Epithelial cell of proximal tubule (primary cell): ENCODE data around the gene TXN2. TPM values are rescaled to one million over a fixed set of nuclear protein-coding genes. Genes with fewer than 3 reads are reported as not detected.
A peak's percentile ranks its signal among the peaks of the same experiment; 100 is the strongest.
"Not testable (repeated sequence)": the region's sequence is repeated elsewhere in the genome, so short reads cannot be mapped to it uniquely, and the experiment has no call there.

Experiments
- DNase-seq: peaks from one replicate; pipeline ENCODE4 v3.0.0-alpha.2; 2011; ENCODE audit warnings: low read depth
- H3K4me3 ChIP-seq: 2 replicates; pipeline ENCODE4 v1.5.1; 2011; ENCODE audit warnings: low read depth, mild to moderate bottlenecking, low read length
- CTCF ChIP-seq: conservative IDR thresholded peaks from 2 replicates; pipeline ENCODE4 v1.5.1; 2012; ENCODE audit warnings: low read depth, mild to moderate bottlenecking, low read length
- total RNA-seq: library from RNA; depleted of rRNA; stranded (reverse); fragments of >200 nt; gene quantifications from 2 replicates; pipeline ENCODE4 v1.2.3, GENCODE V29; 2015

Gene TXN2, protein sequence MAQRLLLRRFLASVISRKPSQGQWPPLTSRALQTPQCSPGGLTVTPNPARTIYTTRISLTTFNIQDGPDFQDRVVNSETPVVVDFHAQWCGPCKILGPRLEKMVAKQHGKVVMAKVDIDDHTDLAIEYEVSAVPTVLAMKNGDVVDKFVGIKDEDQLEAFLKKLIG
- total RNA-seq, result 72.1 and 76.6 TPM in 2 replicates

DNA sequence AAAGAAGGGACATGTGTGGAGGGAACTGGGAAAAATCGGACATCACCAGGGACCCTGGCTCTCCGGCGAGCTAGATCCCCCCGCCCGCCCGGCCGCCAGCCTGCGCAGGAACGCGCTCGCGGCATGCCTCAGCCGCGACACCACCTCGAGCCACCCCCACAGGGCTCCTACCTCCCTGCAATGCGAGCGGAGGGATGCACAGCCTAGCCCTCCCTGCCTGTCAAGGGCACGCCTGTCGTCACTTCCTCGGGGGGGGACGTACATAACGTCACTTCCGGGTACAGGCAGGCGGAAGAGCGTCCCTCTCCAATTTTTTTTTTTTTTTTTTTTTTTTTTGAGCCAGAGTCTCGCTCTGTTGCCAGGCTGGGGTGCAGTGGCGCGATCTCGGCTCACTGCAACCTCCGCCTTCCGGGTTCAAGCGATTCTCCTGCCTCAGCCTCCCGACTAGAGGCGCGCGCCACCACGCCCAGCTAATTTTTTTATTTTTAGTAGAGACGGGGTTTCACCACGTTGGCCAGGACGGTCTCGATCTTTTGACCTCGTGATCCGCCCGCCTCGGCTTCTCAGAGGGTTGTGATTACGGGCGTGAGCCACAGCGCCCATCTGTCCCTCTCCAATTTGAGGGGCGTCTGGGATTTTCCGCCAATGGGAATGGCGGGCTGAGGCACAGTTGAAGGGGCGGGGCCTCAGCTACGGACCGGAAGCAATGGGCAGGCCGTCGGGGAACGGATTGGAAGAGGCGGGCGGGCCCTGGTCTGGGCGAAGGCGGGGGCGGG, at the start of gene TXN2:
Gene TXN2 (minus strand): TSS at position 248 of the 776 bp plus-strand sequence. CDS start 803 bp downstream, outside the sequence.
- peak; percentile 41 for DNase-seq
- H3K4me3 ChIP-seq, result peak within 1 kb of the TSS; percentile 86
- no peak for TF ChIP-seq CTCF

- DNase-seq, result peak; percentile 93
- peak within 1 kb of the TSS; percentile 100 for H3K4me3 ChIP-seq
- peak; percentile 1 for TF ChIP-seq CTCF
These were observed 47.6 kb upstream of the TXN2 start, which contains the start of gene EIF3D for GRCh38 chr22:36528795-36529751. Gene EIF3D, minus strand, starts transcription at chr22:36529166. Its CDS starts 3,045 bp downstream, at chr22:36526121.

GRCh38 chr22:36528341-36528740, 46.9 kb upstream of the TXN2 start:
- peak overlapping the region; percentile 100 for H3K4me3 ChIP-seq
- TF ChIP-seq CTCF, result no peak
- no peak for DNase-seq

DNA sequence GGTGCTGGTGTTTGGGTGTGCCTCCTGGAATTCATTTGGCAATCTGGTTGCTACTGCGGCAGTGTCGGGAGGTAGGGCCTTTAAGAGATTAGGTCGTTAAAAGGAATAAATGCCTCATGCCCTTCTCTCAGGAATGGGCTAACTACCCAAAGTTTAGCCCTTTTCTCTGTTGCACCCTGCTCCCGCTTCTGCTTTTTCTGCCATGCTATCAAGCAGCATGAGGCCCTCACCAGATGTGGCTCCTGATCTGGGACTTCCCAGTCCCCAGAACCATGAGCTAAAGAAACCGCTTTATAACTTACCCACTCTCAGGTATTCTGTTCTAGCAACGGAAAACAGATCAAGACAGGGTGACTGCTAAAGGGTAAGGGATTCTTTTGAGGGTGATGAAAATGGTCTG, 41.2 kb upstream of the TXN2 start:
- no peak for DNase-seq
- H3K4me3 ChIP-seq, result no peak overlapping the region
- no peak for TF ChIP-seq CTCF

DNA sequence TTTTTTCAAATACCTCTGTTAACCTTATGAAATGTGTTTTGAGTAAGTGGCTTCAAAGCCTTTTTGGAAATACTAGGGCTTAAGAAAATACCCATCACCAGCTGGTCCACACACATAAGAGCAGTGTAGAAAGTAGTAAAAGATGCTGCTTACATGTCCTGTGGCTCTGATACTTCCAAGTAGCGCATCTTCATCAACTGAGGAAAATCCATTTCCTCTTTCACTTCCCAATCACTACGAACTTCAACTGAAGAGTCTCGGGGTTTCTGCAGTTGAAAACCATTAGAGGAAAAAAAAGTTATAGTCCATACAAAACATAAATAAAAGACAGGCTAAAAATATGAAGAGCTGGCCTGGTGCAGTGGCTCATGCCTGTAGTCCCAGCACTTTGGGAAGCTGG, 39.0 kb upstream of the TXN2 start:
- no peak for DNase-seq

GRCh38 chr22:36519906-36520305, 38.5 kb upstream of the TXN2 start:
- not testable (repeated sequence) for H3K4me3 ChIP-seq, DNase-seq

More for the DNA sequence above, 39.0 kb upstream of the TXN2 start:
- no peak overlapping the region for H3K4me3 ChIP-seq
- no peak for TF ChIP-seq CTCF

DNA sequence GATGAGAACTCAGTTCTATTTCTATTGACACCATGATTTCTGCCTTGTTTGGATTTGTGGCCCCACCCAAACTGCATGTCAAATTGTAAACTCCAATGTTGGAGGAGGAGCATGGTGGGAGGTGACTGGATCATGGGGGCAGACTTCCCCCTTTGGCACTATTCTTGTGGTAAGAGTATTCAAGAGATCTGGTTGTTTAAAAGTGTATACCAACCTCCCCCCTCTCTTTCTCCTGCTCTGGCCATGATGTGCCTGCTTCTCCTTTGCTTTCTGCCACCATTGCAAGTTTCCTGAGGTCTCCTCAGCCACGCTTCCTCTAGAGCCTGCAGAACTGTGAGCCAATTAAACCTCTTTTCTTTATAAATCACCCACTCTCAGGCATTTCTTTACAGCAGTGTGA, 33.3 kb upstream of the TXN2 start:
- H3K4me3 ChIP-seq, result no peak overlapping the region
- no peak for DNase-seq
- no peak for TF ChIP-seq CTCF
